Tibial nerve (tissue), 4 donors: ENCODE data around the gene TBC1D21. TPM values are rescaled to one million over a fixed set of nuclear protein-coding genes. Genes with fewer than 3 reads are reported as not detected.

Experiments used
- DNase-seq, 2 donors: peaks; one replicate each; pipeline ENCODE4 v3.0.0-alpha.2; 2019; ENCODE audit warnings: low spot score in 2 of 2
- H3K27ac ChIP-seq, 4 donors: fragments of 200-600 bp; sonication (generic) in 3 of 4; one replicate each; pipeline ENCODE4 v1.5.1; 2017 to 2019; ENCODE audit warnings: mild to moderate bottlenecking in 1 of 4
- H3K27me3 ChIP-seq, 2 donors: fragments of 200-600 bp; sonication (generic) in 1 of 2; one replicate each; pipeline versions ENCODE4 v1.5.1 to v1.6.0; 2017 to 2019
- H3K36me3 ChIP-seq, 3 donors: fragments of 200-600 bp; sonication (generic); one replicate each; pipeline ENCODE4 v1.5.1; 2018 to 2019
- H3K4me1 ChIP-seq, 4 donors: fragments of 200-600 bp; sonication (generic) in 3 of 4; one replicate each; pipeline ENCODE4 v1.5.1; 2017 to 2019
- H3K4me3 ChIP-seq, 4 donors: fragments of 200-600 bp; sonication (generic) in 3 of 4; one replicate each; pipeline ENCODE4 v1.5.1; 2017 to 2019; ENCODE audit warnings: mild to moderate bottlenecking in 1 of 4, moderate library complexity in 1 of 4
- H3K9me3 ChIP-seq, 4 donors: fragments of 200-600 bp; sonication (generic) in 3 of 4; one replicate each; pipeline ENCODE4 v1.5.1; 2017 to 2019
- EP300 ChIP-seq, 2 donors: sonication (generic); formaldehyde crosslinking; IDR thresholded peaks; one replicate each; pipeline ENCODE4 v1.6.1; 2017; ENCODE audit warnings: antibody characterized with exemption in 2 of 2, mild to moderate bottlenecking in 1 of 2
- POLR2A ChIP-seq, 2 donors: fragments of 450-650 bp; IDR thresholded peaks; one replicate each; pipeline ENCODE4 v1.6.1; 2017; ENCODE audit warnings: antibody characterized with exemption in 2 of 2, mild to moderate bottlenecking in 2 of 2, moderate library complexity in 2 of 2
- WGBS, 2 donors: methylation state at CpG; one replicate each; pipeline ENCODE4 v1.1.5; 2018; 5-methylcytosine and 5-hydroxymethylcytosine counted together
- total RNA-seq, 4 donors: library from RNA; depleted of rRNA; stranded (reverse); fragments of >200 nt; gene quantifications; one replicate each; pipeline ENCODE4 v1.1.0, GENCODE V29; 2016
- TF ChIP-seq, protein P1 (sequence below), 5 experiments: fragments of 200-600 bp in 3 of 5; fragments of 450-650 bp in 2 of 5; sonication (generic) in 3 of 5; IDR thresholded peaks; one replicate each; pipeline ENCODE4 v1.5.1; 2016 to 2019; ENCODE audit warnings: antibody characterized with exemption in 5 of 5, mild to moderate bottlenecking in 3 of 5, moderate library complexity in 2 of 5

Gene TBC1D21
- total RNA-seq, 4 donors from 2014 or later, result not detected

DNA sequence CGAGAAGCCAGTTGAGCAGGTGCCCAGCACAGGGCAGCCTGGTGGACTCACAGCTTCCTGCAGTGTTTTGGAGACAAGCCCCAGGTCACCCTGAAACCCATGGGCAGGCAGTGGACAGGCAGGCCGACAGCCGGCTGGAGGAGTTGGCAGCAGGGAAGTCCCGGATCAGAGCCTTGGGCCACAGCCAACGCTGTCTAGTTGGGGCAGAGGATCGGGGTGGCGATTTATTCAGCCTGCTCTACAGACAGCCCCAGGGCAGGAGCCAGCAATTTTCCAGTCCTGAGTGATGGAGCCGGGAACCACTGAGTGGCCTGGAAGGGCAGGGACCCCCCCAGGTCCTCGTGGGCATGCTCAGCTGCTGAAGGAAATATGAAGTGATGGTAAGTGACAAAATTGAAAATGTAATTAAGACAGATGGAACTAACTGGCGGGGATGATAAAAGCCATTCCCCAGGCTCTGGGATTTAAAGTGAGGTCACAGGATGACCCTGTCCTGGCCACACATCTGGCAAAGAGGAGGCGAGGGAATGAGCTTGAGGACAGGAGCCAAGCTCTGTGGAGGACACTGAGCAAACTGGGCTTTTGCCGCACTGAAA is 34.4 kb upstream of the TBC1D21 start:
- TF ChIP-seq EP300 (IDR thresholded peaks at IDR 0.05), result no peak
- TF ChIP-seq, protein P1, sequence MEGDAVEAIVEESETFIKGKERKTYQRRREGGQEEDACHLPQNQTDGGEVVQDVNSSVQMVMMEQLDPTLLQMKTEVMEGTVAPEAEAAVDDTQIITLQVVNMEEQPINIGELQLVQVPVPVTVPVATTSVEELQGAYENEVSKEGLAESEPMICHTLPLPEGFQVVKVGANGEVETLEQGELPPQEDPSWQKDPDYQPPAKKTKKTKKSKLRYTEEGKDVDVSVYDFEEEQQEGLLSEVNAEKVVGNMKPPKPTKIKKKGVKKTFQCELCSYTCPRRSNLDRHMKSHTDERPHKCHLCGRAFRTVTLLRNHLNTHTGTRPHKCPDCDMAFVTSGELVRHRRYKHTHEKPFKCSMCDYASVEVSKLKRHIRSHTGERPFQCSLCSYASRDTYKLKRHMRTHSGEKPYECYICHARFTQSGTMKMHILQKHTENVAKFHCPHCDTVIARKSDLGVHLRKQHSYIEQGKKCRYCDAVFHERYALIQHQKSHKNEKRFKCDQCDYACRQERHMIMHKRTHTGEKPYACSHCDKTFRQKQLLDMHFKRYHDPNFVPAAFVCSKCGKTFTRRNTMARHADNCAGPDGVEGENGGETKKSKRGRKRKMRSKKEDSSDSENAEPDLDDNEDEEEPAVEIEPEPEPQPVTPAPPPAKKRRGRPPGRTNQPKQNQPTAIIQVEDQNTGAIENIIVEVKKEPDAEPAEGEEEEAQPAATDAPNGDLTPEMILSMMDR (IDR thresholded peaks at IDR 0.05), result no peak
- no peak for TF ChIP-seq POLR2A (IDR thresholded peaks at IDR 0.05)
- DNase-seq, result no peak
- Histone ChIP-seq H3K9me3 (no peaks in the 10 kb centered on the region), H3K4me1 (peaks cover 0 to 5% (median 0%) of the 10 kb centered on the region in 4 donors), H3K27ac (no peak overlapping the region), H3K36me3 (no peaks in the 10 kb centered on the region), H3K4me3 (no peak overlapping the region), H3K27me3 (peaks cover 0 to 19% of the 10 kb centered on the region in 2 donors)
- WGBS, 2 donors, result 26 to 36% methylated on average over 10 to 11 of the region's 12 CpGs

DNA sequence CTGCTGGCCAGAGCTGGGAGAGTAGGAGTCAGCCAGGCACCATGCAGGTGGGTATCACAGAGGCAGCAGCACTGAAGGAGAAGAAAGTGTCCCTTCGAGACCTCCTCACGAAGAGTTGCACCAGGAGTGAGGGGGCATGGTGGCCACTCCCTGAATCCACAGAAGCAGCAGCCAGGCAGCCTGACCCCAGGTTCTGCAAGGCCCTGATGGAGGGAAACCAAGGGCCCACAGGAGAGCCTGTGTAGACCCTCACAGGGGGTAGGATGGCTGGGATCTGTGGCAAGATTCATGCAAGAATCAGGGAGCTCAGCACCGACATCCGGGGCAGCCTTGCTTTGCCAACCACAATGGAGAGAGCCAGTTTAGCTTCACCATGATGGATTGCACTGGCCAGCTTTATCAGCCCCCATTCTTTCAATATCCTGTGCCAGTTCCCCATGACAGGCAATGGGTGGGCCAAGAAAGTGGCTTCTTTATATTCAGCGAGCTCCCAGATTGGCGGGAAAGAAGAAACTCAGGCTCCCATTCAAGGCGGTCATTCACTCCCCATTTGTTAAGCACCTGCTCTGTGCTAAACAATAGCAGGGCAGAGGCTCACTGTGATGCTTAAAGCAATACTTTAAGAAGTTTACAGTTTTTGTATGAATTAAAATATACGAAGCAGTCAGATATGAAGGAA is 33.5 kb upstream of the TBC1D21 start:
- Histone ChIP-seq H3K9me3 (no peaks in the 10 kb centered on the region), H3K4me3 (no peak overlapping the region), H3K4me1 (peaks cover 0 to 5% (median 0%) of the 10 kb centered on the region in 4 donors), H3K27ac (no peak overlapping the region), H3K27me3 (peaks cover 0 to 19% of the 10 kb centered on the region in 2 donors), H3K36me3 (no peaks in the 10 kb centered on the region)
- DNase-seq, result no peak
- 84 to 85% methylated on average over 8 of the region's 8 CpGs for WGBS, 2 donors
- TF ChIP-seq POLR2A (IDR thresholded peaks at IDR 0.05), result no peak
- TF ChIP-seq, protein P1 (IDR thresholded peaks at IDR 0.05), result no peak
- no peak for TF ChIP-seq EP300 (IDR thresholded peaks at IDR 0.05)

DNA sequence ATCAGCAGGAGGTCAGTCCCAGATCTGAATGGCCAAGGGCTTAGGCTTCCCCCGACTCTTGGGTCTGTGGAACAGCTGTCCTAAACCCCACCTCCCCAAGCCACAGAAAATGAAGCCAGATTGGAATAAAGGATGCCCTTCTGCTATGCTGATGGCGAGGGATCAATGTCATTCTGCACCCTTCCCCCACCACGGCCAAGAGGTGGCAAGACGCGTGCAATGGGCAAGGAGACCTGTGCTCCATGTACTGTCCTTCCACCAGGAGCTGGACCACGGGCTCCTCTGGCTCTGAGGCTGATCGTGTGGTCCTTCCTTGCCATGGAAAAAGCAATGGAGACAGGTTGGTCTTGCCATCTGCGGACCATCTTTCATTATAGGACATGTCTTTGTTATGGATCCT is 32.6 kb upstream of the TBC1D21 start:
- TF ChIP-seq EP300 (IDR thresholded peaks at IDR 0.05), result no peak
- no peak for TF ChIP-seq POLR2A (IDR thresholded peaks at IDR 0.05)
- TF ChIP-seq, protein P1 (IDR thresholded peaks at IDR 0.05), result no peak
- Histone ChIP-seq H3K9me3 (no peaks in the 10 kb centered on the region), H3K27me3 (peaks cover 0 to 12% of the 10 kb centered on the region in 2 donors), H3K4me3 (no peak overlapping the region), H3K4me1 (peaks cover 0 to 5% (median 0%) of the 10 kb centered on the region in 4 donors), H3K36me3 (no peaks in the 10 kb centered on the region), H3K27ac (no peak overlapping the region)
- 82 to 87% methylated on average over 7 to 8 of the region's 8 CpGs for WGBS, 2 donors
- DNase-seq, result no peak

DNA sequence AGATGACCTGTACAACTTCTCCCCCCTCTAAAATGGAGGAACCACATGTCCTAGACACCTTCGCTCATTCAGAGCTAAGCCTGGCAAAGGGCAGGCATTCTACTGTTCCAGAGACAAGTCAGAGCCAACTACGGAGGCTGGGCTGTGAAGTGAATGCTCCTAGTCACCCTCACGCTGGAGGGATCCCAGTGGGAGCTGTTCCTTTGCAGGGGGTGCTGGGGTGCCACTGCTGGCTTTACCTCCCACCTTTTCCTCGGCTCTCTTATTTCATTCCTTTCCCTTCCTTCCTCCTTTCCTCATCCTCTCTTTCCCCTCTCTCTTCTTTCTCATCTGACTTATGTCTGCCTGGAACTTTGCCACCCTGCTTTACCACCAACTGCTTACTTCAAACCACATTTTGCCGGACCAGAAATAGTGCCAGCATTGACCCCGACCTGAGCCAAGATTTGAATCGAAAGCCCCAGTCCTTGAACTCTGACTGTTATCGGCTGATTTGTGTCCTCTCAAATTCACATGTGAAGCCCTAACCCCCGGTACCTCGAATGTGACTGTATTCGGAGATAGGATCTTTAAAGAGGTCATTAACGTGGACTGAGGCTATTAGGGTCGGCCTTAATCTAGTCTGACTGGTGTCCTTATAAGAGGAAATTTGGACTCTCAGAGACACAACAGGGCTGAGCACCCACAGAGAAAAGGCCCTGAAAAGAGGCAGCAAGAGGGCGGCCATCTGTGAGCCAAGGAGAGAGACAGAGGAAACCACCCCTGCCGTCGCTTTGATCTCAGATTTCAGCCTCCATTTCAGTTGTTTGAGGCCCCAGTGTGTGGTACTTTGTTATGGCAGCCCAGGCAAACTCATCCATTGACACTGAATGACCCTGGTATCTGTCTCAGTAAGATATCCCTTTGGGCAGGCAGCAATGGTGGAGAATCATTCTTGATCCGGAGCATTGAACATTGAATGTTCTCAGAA is 31.3 kb upstream of the TBC1D21 start:
- WGBS, 2 donors, result 40 to 47% methylated on average over 17 of the region's 17 CpGs

More for the DNA sequence above, 31.3 kb upstream of the TBC1D21 start:
- H3K4me3 ChIP-seq, result no peak overlapping the region
- H3K36me3 ChIP-seq, result no peaks in the 10 kb centered on the region
- H3K27ac ChIP-seq, result no peak overlapping the region
- no peak for DNase-seq
- TF ChIP-seq POLR2A (IDR thresholded peaks at IDR 0.05) (no peak), EP300 (IDR thresholded peaks at IDR 0.05) (no peak)
- TF ChIP-seq, protein P1 (IDR thresholded peaks at IDR 0.05), result no peak
- no peaks in the 10 kb centered on the region for H3K9me3 ChIP-seq
- peaks cover 0 to 11% of the 10 kb centered on the region in 2 donors for H3K27me3 ChIP-seq
- peaks cover 0 to 5% (median 0%) of the 10 kb centered on the region in 4 donors for H3K4me1 ChIP-seq
